ENCODE data around the gene NR2F2.

DNA sequence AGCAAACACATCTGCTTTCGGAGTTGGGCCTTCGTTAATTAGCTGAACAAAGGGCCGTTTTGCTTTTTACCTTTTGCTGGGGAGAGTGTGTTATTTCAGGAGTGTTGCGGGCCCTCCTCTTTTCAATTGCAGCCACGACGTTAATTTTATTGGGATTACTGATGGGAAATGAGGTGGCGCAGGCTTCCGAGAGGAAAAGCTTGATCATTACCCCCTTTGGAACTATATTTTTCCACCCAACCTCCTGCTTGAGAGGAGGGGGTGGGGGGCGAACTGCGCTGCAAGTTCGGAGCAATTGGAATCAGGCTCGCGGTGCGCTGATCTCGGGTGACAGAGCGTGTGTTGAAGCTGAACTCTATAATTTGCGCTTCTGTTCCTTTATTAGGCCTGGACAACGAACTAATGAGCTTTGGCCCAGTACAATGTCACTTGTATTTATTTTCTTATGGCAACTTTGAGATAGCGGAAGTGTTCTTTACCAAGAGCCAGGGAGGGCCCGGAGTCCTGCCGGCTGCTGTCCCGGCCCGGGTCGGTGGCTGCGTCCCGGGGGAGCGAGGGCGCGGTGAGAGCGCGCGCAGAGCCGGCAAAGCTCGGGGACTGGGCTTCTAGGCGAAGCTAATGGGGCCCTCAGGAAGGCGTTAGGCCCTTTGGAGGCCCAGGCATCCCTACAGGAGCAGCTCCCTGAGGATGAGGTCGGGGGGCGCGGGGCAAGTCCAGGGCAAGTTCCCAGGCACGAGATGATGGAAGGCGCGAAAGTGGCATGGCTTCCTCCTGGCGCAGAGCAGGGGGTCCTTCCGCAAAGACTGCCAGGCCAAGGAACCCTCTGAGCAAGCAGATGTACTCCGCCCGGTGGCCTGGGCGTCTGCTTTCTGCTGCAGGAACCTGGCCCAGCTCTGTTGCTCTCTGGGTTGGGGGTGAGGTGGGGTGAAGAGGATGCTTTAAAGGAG lies 12.9 kb downstream of the NR2F2 start:
- TF ChIP-seq, protein P1, sequence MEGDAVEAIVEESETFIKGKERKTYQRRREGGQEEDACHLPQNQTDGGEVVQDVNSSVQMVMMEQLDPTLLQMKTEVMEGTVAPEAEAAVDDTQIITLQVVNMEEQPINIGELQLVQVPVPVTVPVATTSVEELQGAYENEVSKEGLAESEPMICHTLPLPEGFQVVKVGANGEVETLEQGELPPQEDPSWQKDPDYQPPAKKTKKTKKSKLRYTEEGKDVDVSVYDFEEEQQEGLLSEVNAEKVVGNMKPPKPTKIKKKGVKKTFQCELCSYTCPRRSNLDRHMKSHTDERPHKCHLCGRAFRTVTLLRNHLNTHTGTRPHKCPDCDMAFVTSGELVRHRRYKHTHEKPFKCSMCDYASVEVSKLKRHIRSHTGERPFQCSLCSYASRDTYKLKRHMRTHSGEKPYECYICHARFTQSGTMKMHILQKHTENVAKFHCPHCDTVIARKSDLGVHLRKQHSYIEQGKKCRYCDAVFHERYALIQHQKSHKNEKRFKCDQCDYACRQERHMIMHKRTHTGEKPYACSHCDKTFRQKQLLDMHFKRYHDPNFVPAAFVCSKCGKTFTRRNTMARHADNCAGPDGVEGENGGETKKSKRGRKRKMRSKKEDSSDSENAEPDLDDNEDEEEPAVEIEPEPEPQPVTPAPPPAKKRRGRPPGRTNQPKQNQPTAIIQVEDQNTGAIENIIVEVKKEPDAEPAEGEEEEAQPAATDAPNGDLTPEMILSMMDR (IDR thresholded peaks at IDR 0.05): no peak
- no peak for TF ChIP-seq POLR2A (IDR thresholded peaks at IDR 0.05)
- TF ChIP-seq POLR2AphosphoS5 (IDR thresholded peaks at IDR 0.05): no peak

All from transverse colon (tissue), 4 donors.